Measurements from ENCODE around the gene SEMA5A. TPM values are rescaled to one million over a fixed set of nuclear protein-coding genes. Genes with fewer than 3 reads are reported as not detected.

Gene SEMA5A
- total and polyA plus RNA-seq, 2 of the 8 experiments (the other 6 are each of a cell fraction or from before 2014, with no cell fraction given), result 5.3 to 8.9 TPM

- no peak for TF ChIP-seq RXRA (IDR thresholded peaks at IDR 0.05; ENCODE audit: insufficient read depth, low read depth, low read length)
- no peak for TF ChIP-seq USF2 (IDR thresholded peaks at IDR 0.05; ENCODE audit: low read length)
- no peak for TF ChIP-seq EP300 (IDR thresholded peaks at IDR 0.05; ENCODE audit: borderline replicate concordance in 1 of 2, low read depth in 2 of 2, low read length in 2 of 2)
Measured at GRCh38 chr5:9209846-9210492, 335.9 kb downstream of the SEMA5A start (continued).

Data from H1 (cell line).